ENCODE data around the gene RALGPS1.

- TF ChIP-seq POLR2A (IDR thresholded peaks at IDR 0.05) (no peak), CTCF (IDR thresholded peaks at IDR 0.05) (no peak)
Measured at GRCh38 chr9:127255692-127256091, 341.1 kb downstream of the RALGPS1 start.

All from lower leg skin (tissue), 3 donors.